ENCODE results near the gene ZNF786. TPM values are rescaled to one million over a fixed set of nuclear protein-coding genes. Genes with fewer than 3 reads are reported as not detected.

ZNF786 gene
- total RNA-seq, 2 experiments from 2014 or later: 2.7 to 3.5 TPM

- intact Hi-C loops (cut with DNase I, micrococcal nuclease): no loop called here
- Histone ChIP-seq H3K4me1 (ENCODE audit: insufficient read depth, low read length) (no peaks in the 10 kb centered on the region), H3K27me3 (ENCODE audit: control insufficient read depth in 1 of 2, insufficient read depth in 2 of 2, low read length in 2 of 2) (no peaks in the 10 kb centered on the region), H3K9me3 (ENCODE audit: control insufficient read depth in 1 of 2, insufficient read depth in 1 of 2, low read length in 2 of 2) (no peaks in the 10 kb centered on the region), H3K36me3 (ENCODE audit: insufficient read depth, low read length) (no peaks in the 10 kb centered on the region), H3K4me3 (ENCODE audit: low read length) (no peak overlapping the region), H3K27ac (ENCODE audit: low read depth in 1 of 2, low read length in 2 of 2) (no peak overlapping the region)
- Mint-ChIP-seq H3K27me3 (no peaks in the 10 kb centered on the region), H3K4me1 (ENCODE audit: low read depth) (no peaks in the 10 kb centered on the region), H3K9me3 (no peaks in the 10 kb centered on the region), H3K4me3 (no peak overlapping the region), H3K27ac (no peak overlapping the region), H3K36me3 (ENCODE audit: low read depth) (no peaks in the 10 kb centered on the region)
- CTCF ChIA-PET: no interaction called here
- no peak for DNase-seq
- no peak for TF ChIP-seq CTCF (IDR thresholded peaks at IDR 0.05)
- ATAC-seq (ENCODE audit: poor library complexity): no peak
- POLR2A ChIA-PET: no interaction called here
Measured at GRCh38 chr7:149050941-149051340, 39.6 kb downstream of the ZNF786 start.

DNA sequence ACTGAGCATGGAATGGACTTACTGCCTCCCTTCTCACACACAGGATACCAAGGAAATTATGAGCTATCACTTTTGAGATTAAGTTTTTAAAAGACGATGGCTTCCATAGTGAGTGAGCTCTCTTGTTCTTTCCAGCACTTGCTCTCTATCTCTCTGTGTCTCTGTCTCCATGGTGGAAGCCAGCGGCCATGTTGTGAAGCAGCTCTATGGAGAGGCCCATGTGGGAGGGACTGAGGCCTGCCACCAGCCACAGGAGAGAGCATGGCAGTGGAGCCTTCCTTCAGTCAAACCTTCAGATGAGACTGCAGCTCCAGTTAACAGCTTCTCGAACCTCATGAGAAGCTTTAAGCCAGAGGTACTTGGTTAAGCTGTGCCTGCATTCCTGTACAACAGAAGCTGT, 41.7 kb downstream of the ZNF786 start:
- Histone ChIP-seq H3K27ac (ENCODE audit: low read depth in 1 of 2, low read length in 2 of 2) (no peak overlapping the region), H3K4me3 (ENCODE audit: low read length) (no peak overlapping the region), H3K36me3 (ENCODE audit: insufficient read depth, low read length) (no peaks in the 10 kb centered on the region), H3K9me3 (ENCODE audit: control insufficient read depth in 1 of 2, insufficient read depth in 1 of 2, low read length in 2 of 2) (no peaks in the 10 kb centered on the region), H3K27me3 (ENCODE audit: control insufficient read depth in 1 of 2, insufficient read depth in 2 of 2, low read length in 2 of 2) (no peaks in the 10 kb centered on the region), H3K4me1 (ENCODE audit: insufficient read depth, low read length) (no peaks in the 10 kb centered on the region)
- ChIA-PET POLR2A (no interaction called here), CTCF (no interaction called here)
- H3K27me3 Mint-ChIP-seq: no peaks in the 10 kb centered on the region
- no peaks in the 10 kb centered on the region for H3K36me3 Mint-ChIP-seq (ENCODE audit: low read depth)
- H3K4me1 Mint-ChIP-seq (ENCODE audit: low read depth): no peaks in the 10 kb centered on the region
- H3K4me3 Mint-ChIP-seq: no peak overlapping the region
- ATAC-seq (ENCODE audit: poor library complexity) (no peak), DNase-seq (no peak)
- intact Hi-C loops (cut with DNase I, micrococcal nuclease): no loop called here
- TF ChIP-seq CTCF (IDR thresholded peaks at IDR 0.05): no peak
- no peaks in the 10 kb centered on the region for H3K9me3 Mint-ChIP-seq
- no peak overlapping the region for H3K27ac Mint-ChIP-seq

DNA sequence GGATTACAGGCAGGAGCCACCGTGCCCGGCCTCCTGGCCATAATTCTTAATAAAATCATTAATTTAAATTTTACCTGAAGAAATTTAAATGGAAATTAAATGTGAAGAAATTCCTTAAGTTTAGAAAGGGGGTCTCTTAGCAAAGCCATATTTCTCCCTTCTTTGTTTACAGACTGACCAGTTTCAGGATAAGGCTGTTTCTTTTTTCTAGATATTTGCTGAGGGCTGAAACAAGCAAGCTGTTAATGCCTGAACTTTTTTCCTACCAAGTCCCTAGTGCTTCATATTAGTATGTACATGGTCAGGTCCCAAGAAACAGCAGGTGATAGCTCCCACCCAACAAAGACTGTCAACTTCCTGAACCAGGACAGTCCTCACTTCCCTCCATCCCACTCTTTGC, 44.1 kb downstream of the ZNF786 start:
- no peaks in the 10 kb centered on the region for H3K4me1 ChIP-seq (ENCODE audit: insufficient read depth, low read length)
- H3K9me3 Mint-ChIP-seq: no peaks in the 10 kb centered on the region
- no peak for DNase-seq
- H3K4me3 Mint-ChIP-seq: no peak overlapping the region
- H3K4me1 Mint-ChIP-seq (ENCODE audit: low read depth): no peaks in the 10 kb centered on the region
- no peaks in the 10 kb centered on the region for H3K27me3 ChIP-seq (ENCODE audit: control insufficient read depth in 1 of 2, insufficient read depth in 2 of 2, low read length in 2 of 2)
- H3K9me3 ChIP-seq (ENCODE audit: control insufficient read depth in 1 of 2, insufficient read depth in 1 of 2, low read length in 2 of 2): no peaks in the 10 kb centered on the region
- POLR2A ChIA-PET: no interaction called here
- intact Hi-C loops (cut with DNase I, micrococcal nuclease): no loop called here
- ATAC-seq (ENCODE audit: poor library complexity): no peak
- no peaks in the 10 kb centered on the region for H3K27me3 Mint-ChIP-seq
- H3K4me3 ChIP-seq (ENCODE audit: low read length): no peak overlapping the region
- no peak overlapping the region for H3K27ac ChIP-seq (ENCODE audit: low read depth in 1 of 2, low read length in 2 of 2)
- no peaks in the 10 kb centered on the region for H3K36me3 Mint-ChIP-seq (ENCODE audit: low read depth)
- no peak overlapping the region for H3K27ac Mint-ChIP-seq
- no peak for TF ChIP-seq CTCF (IDR thresholded peaks at IDR 0.05)
- H3K36me3 ChIP-seq (ENCODE audit: insufficient read depth, low read length): no peaks in the 10 kb centered on the region
- CTCF ChIA-PET: interaction anchor here (0.7 kb wide), 1 partner anchor 348 kb away, joined by 4 read pairs; no protein-coding TSS in a partner anchor

Measured in CD4-positive, alpha-beta T cell (primary cell).